GM12873 (cell line): Measurements from ENCODE around the gene SLC39A11.

Source experiments
- TF ChIP-seq, protein P1 (sequence below): IDR thresholded peaks from 2 replicates; pipeline ENCODE4 v1.5.1; 2012; ENCODE audit warnings: low read depth, mild to moderate bottlenecking, moderate library complexity, low read length, control low read depth; ENCODE audit not compliant: insufficient read depth; ENCODE audit errors: missing control alignments

SLC39A11 gene

GRCh38 chr17:72600934-72601333 lies 491.6 kb downstream of the SLC39A11 start:
- TF ChIP-seq, protein P1, sequence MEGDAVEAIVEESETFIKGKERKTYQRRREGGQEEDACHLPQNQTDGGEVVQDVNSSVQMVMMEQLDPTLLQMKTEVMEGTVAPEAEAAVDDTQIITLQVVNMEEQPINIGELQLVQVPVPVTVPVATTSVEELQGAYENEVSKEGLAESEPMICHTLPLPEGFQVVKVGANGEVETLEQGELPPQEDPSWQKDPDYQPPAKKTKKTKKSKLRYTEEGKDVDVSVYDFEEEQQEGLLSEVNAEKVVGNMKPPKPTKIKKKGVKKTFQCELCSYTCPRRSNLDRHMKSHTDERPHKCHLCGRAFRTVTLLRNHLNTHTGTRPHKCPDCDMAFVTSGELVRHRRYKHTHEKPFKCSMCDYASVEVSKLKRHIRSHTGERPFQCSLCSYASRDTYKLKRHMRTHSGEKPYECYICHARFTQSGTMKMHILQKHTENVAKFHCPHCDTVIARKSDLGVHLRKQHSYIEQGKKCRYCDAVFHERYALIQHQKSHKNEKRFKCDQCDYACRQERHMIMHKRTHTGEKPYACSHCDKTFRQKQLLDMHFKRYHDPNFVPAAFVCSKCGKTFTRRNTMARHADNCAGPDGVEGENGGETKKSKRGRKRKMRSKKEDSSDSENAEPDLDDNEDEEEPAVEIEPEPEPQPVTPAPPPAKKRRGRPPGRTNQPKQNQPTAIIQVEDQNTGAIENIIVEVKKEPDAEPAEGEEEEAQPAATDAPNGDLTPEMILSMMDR, result no peak

GRCh38 chr17:72599891-72600290 lies 492.6 kb downstream of the SLC39A11 start:
- TF ChIP-seq, protein P1, result no peak

DNA sequence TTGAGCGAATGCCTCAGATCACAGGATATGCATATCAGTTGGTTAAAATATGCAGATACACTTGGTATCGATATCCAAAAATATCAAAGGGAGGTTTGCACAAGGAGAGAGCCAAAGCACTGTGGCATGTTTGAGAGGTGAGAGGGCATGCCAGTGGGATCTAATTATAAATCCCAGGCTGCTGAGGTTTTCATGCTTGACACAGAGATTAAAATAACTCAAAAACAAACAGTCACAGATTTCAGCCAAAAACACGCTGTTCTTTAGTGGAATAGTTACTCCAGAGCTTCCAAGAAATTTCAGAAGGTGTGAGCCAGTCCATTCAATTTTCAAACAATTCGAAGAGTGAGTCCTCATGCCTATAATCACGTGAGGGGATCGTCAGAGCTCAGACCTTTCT lies 493.8 kb downstream of the SLC39A11 start:
- TF ChIP-seq, protein P1, result no peak

DNA sequence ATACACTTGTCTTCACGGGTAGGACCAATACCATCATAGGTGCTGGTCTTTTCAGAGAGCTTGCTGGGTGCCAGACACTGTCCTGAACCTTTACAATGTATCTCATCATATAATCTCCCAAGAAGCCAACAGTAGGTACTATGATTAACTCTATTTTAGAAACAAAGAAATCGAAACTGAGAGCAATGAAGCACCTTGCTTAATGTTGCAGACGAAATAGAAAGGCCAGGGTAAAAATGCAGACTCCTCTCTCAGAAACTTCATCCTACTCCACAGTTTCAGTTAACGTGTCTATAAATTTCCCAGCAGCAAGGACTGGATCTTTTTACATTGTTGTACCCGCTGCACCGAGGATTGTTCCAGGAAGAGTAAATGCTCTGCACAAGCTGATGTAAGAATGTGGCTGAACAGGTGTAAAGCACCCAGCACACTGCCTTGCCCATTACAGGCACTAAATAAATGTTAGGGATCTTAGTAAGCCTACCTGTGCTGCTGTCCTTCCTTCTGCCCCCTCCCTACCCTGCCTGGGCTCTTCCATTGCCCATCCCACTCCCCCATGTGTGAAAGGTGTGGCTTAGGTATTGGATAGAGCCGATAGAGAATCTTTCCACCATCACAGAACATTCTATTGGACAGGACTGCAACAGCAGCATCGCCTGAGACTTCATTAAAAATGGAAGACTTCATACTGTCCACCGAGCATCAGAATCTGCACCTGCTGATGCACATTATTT lies 495.0 kb downstream of the SLC39A11 start:
- TF ChIP-seq, protein P1, result no peak
